Nephron (organoid): ENCODE data around the gene CACNG8.

ENCODE experiments used
- H3K27ac Mint-ChIP-seq, 3 experiments: 2 replicates each; pipeline ENCODE4 v1.8.0; 2020; ENCODE audit warnings: mixed read lengths in 3 of 3, mild to moderate bottlenecking in 2 of 3, moderate library complexity in 1 of 3
- H3K27me3 Mint-ChIP-seq: 2 replicates; pipeline ENCODE4 v1.8.0; 2021; ENCODE audit warnings: low read depth, mild to moderate bottlenecking, moderate library complexity, mixed read lengths
- H3K36me3 Mint-ChIP-seq: 2 replicates; pipeline ENCODE4 v1.8.0; 2020; ENCODE audit warnings: low read depth, mixed read lengths
- H3K4me1 Mint-ChIP-seq: 2 replicates; pipeline ENCODE4 v1.8.0; 2020; ENCODE audit warnings: mixed read lengths
- H3K4me3 Mint-ChIP-seq, 3 experiments: 2 replicates each; pipeline ENCODE4 v1.8.0; 2020; ENCODE audit warnings: mild to moderate bottlenecking in 3 of 3, mixed read lengths in 3 of 3, moderate library complexity in 2 of 3
- H3K9me3 Mint-ChIP-seq: 2 replicates; pipeline ENCODE4 v1.8.0; 2020; ENCODE audit warnings: mixed read lengths
- TF ChIP-seq, protein P1 (sequence below), 3 experiments: fragments of 200-600 bp; sonication (generic); IDR thresholded peaks; one replicate each; pipeline ENCODE4 v1.5.0; 2021; ENCODE audit warnings: antibody characterized with exemption in 3 of 3; ENCODE audit not compliant: unreplicated experiment in 3 of 3

The CACNG8 gene

DNA sequence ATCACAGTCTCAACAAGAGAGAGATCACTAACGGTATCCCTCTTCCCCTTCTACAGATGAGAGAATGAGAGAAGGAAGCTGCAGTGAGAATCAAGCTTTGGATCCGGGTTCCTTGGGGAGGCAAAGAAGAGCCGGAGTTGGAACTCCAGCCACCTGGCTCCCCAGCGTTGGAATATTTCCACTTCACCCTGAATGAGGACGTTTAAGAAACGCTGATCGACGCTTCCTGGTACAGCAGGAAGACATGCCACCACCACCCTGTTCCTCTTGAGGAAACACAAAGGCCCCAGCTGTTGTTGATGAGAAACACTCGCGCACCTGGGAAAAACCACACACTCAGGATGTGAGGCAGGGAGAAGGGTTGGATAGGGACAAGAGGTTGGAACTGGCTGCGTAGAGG is 11.3 kb upstream of the CACNG8 start:
- H3K27me3 Mint-ChIP-seq = peaks cover 53% of the 10 kb centered on the region
- no peak overlapping the region for H3K27ac Mint-ChIP-seq
- TF ChIP-seq, protein P1, sequence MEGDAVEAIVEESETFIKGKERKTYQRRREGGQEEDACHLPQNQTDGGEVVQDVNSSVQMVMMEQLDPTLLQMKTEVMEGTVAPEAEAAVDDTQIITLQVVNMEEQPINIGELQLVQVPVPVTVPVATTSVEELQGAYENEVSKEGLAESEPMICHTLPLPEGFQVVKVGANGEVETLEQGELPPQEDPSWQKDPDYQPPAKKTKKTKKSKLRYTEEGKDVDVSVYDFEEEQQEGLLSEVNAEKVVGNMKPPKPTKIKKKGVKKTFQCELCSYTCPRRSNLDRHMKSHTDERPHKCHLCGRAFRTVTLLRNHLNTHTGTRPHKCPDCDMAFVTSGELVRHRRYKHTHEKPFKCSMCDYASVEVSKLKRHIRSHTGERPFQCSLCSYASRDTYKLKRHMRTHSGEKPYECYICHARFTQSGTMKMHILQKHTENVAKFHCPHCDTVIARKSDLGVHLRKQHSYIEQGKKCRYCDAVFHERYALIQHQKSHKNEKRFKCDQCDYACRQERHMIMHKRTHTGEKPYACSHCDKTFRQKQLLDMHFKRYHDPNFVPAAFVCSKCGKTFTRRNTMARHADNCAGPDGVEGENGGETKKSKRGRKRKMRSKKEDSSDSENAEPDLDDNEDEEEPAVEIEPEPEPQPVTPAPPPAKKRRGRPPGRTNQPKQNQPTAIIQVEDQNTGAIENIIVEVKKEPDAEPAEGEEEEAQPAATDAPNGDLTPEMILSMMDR (IDR thresholded peaks at IDR 0.05; ENCODE audit: unreplicated experiment in 3 of 3) = no peak
- no peak overlapping the region for H3K4me3 Mint-ChIP-seq
- H3K9me3 Mint-ChIP-seq = no peaks in the 10 kb centered on the region
- H3K4me1 Mint-ChIP-seq = no peaks in the 10 kb centered on the region
- no peaks in the 10 kb centered on the region for H3K36me3 Mint-ChIP-seq

DNA sequence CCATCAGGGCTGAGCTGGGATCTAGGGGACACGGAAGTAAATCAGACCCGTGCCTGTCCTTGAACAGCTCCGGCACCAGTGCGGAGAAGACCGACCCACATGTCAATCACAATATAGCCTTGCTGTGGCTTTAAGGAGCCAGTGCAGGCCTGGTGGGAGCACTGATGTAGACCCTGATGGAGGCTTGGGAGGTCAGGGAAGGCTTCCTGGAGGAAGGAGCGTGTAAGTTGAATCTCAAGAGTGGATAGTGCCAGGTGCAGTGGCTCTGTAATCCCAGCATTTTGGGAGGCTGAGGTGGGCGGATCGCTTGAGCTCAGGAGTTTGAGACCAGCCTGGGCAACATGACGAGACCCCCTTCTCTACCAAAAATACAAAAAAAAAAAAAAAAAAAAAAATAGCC is 10.8 kb upstream of the CACNG8 start:
- Mint-ChIP-seq H3K27me3 (peaks cover 57% of the 10 kb centered on the region), H3K4me3 (no peak overlapping the region), H3K9me3 (no peaks in the 10 kb centered on the region), H3K36me3 (no peaks in the 10 kb centered on the region), H3K27ac (no peak overlapping the region), H3K4me1 (no peaks in the 10 kb centered on the region)
- TF ChIP-seq, protein P1 (IDR thresholded peaks at IDR 0.05; ENCODE audit: unreplicated experiment in 3 of 3) = no peak

DNA sequence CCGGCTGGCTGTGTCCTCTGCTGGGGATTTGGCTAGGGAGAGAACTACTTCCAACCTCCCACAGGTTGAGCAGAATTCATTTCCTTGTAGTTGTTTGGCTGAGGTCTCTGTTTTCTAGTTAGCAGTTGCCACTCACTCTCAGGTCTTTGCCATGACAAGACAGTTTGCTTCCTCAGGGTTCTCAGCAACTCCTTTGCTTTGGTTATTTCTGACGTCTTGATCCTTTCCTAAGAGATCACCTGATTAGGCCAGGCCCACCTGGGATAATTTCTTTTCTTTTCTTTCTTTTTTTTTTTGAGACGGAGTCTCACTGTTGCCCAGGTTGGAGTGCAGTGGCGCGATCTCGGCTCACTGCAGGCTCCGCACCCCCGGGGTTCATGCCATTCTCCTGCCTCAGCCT is 9.4 kb upstream of the CACNG8 start:
- Mint-ChIP-seq H3K4me1 (no peaks in the 10 kb centered on the region), H3K4me3 (no peak overlapping the region), H3K27me3 (peaks cover 62% of the 10 kb centered on the region), H3K27ac (no peak overlapping the region), H3K36me3 (no peaks in the 10 kb centered on the region), H3K9me3 (no peaks in the 10 kb centered on the region)
- TF ChIP-seq, protein P1 (IDR thresholded peaks at IDR 0.05; ENCODE audit: unreplicated experiment in 3 of 3) = no peak

DNA sequence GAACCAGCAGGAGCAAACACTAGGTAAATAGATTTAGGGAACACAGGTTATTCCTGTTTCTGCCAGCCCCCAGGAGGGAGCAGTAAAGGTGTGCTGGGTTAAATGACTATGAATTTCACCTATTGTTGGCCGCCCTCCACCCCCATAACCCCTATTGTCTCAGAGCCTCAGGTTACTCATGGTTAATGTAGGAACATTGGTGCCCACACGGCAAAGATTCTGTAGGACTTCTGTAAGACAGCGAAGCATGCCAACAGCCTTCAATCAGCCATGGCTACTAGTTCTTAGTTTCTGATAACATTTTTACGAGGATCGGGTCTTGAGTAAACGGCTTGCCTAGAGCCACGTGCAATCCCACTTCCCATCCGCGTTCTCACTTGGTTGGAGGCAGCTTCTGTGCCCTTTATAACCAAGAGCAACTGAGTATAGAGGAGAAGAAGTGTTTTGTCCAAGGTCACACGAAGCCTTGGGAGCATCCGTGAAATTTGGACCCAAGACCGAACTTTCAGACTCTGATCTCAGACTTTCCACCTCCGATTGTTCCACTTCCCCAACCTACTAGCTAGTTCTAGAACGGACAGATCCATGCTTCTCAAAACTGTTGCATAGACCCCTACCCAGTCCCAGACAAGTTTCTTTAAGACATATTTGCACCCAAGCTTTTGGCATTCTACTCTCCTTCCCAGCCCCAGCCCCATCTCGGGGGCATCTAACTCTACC is 5.1 kb upstream of the CACNG8 start:
- H3K36me3 Mint-ChIP-seq = no peaks in the 10 kb centered on the region
- no peak overlapping the region for H3K27ac Mint-ChIP-seq
- no peaks in the 10 kb centered on the region for H3K9me3 Mint-ChIP-seq
- H3K27me3 Mint-ChIP-seq = peaks cover 83% of the 10 kb centered on the region
- H3K4me1 Mint-ChIP-seq = no peaks in the 10 kb centered on the region
- TF ChIP-seq, protein P1 (IDR thresholded peaks at IDR 0.05; ENCODE audit: unreplicated experiment in 3 of 3) = no peak
- peak overlapping the region in 1 of 3 experiments; percentile 24 for H3K4me3 Mint-ChIP-seq

DNA sequence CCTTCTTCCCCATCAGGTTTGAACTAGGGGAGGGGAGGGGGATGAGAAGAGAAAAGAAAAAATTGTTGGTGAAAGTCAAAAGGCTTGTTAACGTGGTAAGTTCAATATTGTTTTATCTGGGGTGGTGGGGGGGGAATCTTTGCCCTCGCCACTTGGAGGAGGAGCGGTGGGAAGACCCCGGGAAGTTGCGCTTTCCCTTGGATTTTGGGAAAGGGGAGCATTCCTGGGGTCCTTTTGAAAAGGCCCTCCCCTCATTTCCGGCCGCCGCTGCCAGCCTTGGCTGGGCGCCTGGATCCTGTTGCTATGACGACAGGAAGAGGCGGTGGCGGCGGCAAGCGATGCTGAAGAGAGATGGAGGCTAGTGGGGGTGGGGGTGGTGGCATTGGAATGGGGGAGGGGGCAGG is 4.6 kb upstream of the CACNG8 start:
- Mint-ChIP-seq H3K4me3 (no peak overlapping the region), H3K27ac (no peak overlapping the region), H3K27me3 (peaks cover 87% of the 10 kb centered on the region), H3K9me3 (no peaks in the 10 kb centered on the region), H3K36me3 (no peaks in the 10 kb centered on the region), H3K4me1 (no peaks in the 10 kb centered on the region)
- TF ChIP-seq, protein P1 (IDR thresholded peaks at IDR 0.05; ENCODE audit: unreplicated experiment in 3 of 3) = no peak
